Raji (cell line): ENCODE measurements around the gene POLR3F.
A peak's percentile ranks its signal among the peaks of the same experiment; 100 is the strongest.

ENCODE experiments used
- POLR2A ChIP-seq: IDR thresholded peaks from 2 replicates; pipeline ENCODE4 v1.6.1; 2011; ENCODE audit warnings: low read depth, low read length, control low read depth; ENCODE audit not compliant: insufficient read depth

Gene POLR3F

DNA sequence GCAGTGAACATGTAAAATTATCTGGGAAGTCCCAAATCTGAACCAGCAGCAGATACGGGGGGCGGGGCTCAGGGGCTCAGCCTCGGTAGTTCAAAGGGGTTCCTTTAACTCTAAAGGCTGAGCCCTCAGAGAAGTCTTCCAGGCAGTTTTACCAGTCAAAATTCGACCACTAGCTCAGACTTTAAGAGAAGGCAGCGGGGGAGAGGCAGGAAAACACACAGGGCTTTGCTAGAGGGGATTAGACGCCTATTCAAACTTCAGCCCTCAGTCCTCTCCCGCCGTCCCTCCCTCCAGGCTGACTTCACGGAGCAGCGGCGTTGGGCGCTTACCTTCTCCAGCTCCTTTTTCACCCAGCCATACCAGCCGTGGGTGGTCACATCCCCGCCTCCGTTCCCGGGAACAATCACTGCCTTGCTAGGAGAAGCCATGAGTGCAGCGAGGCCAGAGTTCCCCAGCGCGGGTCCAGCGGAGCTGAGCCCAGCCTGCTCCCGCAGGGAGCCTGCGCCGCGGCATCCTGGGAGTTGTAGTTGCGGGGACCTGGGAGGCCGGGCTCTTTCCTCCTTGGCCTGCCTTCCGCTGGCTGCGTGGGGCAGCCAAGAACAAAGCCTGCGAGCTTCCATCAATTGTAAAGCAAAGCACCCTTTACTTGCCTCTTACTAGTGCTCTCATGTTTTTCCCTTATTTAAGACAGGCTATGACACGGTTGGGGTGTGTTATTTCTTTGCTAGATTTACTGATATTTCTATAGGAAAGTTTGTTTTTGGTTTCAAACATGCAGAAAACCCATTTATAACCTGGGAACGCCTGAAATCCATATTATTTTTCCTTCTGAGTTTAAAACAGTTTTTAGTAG, 29.8 kb downstream of the POLR3F start, which contains the start of gene RBBP9:
TSS of gene RBBP9 (minus strand) at position 486 of the 853 bp plus-strand sequence. CDS start at position 428, 58 bp downstream.
- TF ChIP-seq POLR2A = peak; percentile 77

DNA sequence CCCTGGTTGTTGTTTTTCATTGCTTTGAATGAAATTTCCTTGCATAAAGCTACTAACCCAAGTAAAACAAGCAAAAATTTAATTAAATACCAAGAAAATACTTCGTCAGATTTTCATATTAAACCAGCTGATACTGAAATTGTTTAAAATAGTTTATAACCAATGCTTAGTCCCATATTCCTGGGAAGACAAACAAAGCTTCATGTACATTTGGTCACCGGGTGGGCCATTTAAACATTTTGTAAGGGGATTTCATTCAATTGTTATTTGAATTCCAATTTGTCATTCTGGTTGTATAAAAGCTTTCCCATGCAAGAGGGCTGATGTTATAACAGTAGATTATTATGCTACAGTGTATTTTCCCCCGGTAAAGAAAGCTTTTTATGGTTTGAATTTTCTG, 30.4 kb downstream of the POLR3F start:
- TF ChIP-seq POLR2A = no peak

DNA sequence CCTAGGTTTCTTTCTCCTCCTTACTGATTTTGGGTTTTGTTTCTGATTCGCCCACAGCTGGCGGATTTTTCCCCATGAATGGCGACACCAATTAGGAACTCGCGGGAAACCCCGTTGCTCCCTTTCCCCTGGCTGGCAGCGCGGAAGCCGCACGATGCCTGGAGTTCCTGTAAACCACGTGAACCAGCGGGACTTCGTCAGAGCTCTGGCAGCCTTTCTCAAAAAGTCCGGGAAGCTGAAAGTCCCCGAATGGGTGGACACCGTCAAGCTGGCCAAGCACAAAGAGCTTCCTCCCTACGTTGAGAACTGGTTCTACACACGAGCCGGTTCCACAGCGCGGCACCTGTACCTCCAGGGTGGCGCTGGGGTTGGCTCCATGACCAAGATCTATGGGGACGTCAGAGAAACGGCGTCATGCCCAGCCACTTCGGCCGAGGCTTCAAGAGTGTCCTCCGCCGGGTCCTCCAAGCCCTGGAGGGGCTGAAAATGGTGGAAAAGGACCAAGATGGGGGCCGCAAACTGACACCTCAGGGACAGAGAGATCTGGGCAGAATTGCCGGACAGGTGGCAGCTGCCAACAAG, 37.4 kb downstream of the POLR3F start:
- no peak for TF ChIP-seq POLR2A

DNA sequence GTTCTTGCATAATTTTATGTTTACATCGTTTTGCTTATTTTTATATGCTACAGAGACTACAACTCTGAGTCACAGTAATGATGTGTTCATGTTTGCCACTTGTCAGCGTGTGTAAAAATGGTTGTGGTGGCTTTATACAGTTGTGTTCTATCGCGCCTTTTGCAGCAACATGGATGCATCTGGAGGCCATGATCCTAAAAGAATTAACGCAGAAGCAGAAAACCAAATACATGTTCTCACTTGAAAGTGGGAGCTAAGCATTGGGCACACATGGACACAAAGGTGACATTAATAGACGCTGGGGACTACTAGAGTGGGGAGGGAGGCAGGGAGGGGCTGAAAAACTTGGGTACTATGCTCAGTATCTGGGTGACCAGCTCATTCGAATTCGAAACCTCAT, 39.6 kb downstream of the POLR3F start:
- no peak for TF ChIP-seq POLR2A

DNA sequence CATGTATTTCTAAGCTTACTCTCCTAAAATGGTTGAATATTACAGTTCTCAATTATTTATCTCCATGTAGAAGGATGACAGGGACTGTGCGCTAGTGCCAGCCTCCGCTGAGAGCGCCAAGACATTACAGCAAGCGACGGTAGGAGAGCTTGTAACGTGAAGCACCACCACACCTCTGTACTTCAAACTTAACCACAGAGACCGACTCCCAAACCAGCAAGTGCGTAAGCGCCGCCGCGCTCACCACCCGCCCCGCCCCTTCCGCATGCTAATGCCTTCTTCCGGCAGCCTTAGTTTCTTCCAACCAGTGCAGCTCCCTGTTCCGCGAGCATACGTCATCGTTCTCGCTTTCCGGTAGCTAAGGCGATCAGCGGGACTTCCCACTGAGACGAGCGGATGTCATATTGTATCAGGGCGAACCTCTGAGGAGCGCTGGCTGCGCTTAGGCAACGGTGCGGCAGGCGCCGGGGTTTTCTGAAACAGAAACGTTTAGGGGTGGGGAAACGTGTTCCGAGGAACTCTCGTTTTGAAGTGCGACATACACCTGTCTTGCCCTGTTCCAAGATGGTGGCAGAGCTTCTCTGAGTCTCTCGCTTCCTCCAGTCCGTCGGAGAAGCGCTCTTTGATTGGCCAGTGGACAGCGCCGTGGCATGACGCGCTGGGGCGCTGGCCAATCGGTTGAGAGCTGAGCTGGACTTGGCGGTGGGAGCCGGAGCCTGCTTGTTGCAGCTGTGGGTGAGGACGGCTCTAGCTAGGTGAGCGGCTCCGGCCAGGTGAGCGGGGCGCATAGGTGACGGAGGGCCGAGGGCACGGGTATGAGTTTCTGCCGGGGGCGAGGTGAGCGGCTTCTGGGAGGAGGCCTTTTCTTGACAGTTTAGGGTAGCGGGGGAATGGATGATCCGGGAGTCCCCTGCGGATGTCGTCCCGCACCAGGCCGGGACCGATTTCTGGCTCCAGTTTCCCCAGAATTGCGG, 40.3 kb downstream of the POLR3F start, which contains the start of gene SEC23B:
TSS of gene SEC23B (plus strand) at position 723 of the 974 bp plus-strand sequence. CDS start 2,896 bp downstream, outside the sequence.
- TF ChIP-seq POLR2A = peak; percentile 85

DNA sequence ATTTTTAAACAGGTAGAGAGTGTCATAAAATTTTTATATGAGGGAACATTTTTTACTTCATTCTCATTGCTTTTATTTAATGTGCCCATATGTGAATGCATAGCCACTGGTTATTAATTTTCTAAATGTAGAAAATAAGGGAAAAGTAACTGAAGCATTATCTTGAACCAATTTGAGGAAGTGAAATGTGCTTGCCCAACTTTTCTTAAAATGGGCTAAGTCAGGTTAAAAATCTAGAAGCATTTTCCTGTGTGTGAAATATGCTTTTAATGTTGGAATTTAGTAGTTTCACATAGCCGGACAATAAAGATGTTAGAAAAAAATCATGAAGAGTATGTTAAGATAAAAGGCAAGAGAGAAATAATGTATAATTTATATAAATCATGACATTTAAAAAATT, 44.4 kb downstream of the POLR3F start:
- no peak for TF ChIP-seq POLR2A

DNA sequence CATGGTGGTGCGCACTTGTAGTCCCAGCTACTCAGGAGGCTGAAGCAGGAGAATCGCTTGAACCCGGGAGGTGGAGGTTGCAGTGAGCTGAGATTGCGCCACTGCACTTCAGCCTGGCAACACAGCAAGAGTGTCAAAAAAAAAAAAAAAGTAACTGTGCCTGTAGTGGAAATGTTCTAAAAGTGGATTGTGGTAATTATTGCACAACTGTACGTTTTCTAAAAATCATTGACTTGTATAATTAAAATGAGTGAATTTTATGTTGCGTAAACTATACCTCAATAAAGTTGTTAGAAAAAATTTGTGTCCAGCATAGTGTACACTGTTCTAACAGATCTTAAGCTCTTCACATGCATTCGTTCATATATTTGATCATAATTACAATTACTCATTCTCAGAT, 46.0 kb downstream of the POLR3F start:
- no peak for TF ChIP-seq POLR2A

DNA sequence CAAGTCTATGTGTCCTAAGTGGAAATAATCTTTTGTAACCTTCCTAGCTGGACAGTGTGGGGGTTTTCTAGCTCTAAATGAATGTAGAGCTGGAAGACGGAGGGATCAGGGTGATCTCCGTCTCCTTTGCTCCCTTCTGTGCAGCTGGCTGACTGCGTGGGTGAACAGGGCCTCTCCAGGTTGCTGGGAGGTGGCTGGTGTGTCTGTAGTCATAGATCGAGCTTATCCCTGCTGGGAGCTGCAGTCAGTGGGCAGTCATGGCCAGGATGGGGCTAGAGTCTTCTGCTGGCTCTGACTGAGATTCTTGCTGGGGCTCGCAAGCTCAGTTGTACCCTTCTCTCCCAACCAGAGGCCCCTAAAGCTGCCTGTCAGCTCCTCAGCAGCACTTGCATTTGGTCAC, 46.9 kb downstream of the POLR3F start:
- no peak for TF ChIP-seq POLR2A

DNA sequence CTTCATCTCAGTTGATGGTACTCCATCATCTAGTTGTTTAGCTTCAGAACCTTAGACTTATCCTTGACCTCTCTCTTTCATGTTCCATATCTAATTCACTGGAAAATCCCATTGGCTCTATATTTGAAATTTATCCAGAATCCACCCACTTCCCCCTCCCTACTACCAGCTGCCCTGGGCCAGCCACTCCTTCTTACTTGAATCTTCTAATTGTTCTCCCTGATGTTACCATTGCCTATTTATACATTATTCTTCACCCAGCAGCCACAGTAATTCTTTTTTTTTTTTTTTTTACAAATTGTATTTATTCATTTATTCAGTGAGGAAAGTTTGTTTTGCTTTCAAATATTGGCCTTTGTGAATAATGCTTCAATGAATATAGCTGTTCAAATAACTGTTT, 48.8 kb downstream of the POLR3F start:
- no peak for TF ChIP-seq POLR2A

DNA sequence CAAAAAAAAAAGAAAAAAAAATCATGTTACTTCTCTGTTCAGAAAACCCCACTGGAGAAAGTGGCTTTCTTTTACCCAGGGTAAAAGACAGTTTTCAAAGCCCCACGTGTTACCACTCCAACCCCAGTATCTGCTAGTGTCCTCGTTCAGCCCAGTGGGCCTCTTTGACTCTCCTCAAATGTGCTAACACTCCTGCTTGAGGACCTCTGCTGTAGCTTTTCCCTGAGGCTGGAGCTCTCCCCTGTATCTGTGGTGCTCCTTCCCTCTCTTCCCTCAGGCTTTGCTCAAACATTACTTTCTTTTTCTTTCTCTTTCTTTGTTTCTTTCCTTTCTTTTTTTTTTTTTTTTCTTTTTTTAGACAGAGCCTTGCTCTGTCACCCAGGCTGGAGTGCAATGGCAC, 55.9 kb downstream of the POLR3F start:
- TF ChIP-seq POLR2A = no peak

DNA sequence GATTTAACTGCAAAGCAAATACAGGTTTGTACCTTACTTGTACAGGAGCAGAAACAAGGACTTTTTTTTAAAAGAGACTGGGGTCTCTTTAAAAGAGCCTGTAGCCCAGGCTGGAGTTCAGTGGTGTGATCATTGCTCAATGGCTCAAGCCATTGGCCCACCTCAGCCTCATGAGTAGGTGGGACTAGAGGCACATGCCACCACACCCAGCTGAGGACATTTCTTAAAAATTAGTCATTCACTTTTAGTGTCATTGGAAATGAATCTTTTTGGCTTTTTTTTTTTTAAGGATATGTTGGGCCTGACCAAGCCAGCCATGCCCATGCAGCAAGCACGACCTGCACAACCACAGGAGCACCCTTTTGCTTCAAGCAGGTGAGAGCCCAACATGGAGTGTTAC, 57.5 kb downstream of the POLR3F start:
- TF ChIP-seq POLR2A = no peak

DNA sequence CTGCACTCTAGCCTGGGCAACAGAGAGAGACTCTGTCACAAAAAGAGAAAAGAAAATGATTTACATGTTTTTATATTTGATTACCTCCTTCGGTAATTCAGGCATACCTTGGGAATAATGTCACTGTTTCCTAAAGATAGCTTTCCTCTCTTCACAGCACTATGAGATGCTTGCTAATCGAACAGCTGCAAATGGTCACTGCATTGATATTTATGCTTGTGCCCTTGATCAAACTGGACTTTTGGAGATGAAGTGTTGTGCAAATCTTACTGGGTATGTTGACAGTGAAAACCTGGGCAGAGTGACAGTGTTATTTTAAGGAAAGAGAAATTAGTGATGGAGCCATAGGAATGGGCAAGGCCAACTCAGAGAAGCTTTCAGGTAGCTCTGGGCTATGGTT, 60.1 kb downstream of the POLR3F start:
- TF ChIP-seq POLR2A = no peak

DNA sequence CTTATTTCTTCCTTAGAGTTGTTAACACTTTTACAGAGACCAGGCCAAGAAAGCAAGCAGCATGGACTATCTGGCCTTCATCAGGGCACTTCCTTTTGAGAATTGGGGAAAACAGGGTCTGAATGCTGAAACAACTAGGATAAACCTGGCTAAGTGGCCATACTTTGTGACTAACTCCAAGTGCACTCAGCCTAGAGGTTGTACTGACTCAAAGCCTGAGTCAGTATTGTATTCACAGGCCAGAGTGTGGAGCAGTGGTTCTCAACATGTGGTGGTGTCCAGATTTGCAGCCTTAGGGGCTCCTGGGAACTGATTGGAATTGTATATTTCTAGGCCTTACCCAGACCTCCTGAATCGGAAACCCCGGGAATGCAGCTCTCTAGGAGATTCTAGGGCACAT, 60.6 kb downstream of the POLR3F start:
- no peak for TF ChIP-seq POLR2A

DNA sequence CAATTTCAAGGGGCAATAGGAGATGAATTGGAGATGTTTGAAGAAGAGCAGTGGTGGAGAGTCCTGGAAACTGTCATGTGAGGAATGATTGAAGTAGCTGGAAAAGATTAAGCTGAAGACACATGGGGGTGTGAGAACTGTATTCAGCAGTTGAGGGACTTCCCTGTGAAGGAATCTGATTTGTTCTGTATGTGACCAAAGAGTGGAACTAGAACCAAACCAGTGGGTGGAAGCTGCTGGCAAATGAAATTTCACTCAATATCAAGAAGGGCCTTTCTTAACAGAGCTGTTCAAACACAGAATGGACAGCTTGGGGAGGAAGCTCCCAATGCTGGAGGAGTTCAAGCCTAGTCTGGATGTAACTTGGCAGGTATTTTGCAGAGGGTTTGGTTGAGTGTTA, 61.9 kb downstream of the POLR3F start:
- no peak for TF ChIP-seq POLR2A

DNA sequence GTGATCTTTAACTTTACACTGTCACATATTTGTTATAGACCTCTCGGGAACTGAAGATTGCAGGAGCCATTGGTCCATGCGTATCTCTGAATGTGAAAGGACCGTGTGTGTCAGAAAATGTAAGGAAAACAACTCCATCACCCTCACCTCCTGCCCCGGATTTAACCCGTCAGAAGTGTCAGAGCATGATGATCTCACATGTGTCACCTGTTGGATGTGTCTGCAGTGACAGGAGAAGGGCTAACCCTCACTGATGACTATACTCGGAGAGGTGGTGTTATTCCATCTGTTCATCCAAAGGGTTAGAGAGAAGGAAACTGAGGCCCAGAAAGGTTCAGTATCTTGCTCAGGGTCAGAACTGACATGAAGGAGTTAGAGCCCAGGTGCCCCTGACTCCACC, 65.4 kb downstream of the POLR3F start:
- TF ChIP-seq POLR2A = no peak
